SH-SY5Y (cell line): ENCODE measurements around the gene LOXL4.

Experiments
- GATA2 ChIP-seq: IDR thresholded peaks from 2 replicates; pipeline ENCODE4 v1.6.1; 2011; ENCODE audit warnings: mild to moderate bottlenecking, low read depth, low read length
- GATA3 ChIP-seq: IDR thresholded peaks from 2 replicates; pipeline ENCODE4 v1.6.1; 2011; ENCODE audit warnings: low read depth, mild to moderate bottlenecking, low read length, moderate library complexity

DNA sequence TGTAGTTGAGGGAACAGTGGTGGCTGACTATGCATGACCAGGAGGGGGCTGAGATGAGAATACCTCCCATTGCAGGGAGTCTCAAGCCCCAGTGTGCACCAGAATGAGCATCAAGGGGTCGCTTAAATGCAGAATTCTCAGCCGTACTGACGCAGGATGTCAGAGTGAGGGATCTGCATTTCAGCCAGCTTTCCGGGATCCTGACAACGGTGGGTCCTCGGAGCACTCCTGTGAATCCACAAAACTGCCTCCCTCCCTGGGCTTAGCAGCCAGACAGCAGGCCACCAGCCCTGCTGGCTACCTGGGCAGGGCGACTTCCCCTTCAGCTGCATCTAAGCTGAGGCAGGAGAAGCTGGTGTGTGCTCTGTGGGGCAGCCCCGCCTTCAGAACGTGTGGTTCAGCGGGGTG lies 21.8 kb upstream of the LOXL4 start:
- TF ChIP-seq GATA3 (no peak), GATA2 (no peak)
